H1 (cell line): ENCODE measurements around the gene COLEC12.

ENCODE experiments used
- NANOG ChIP-seq: IDR thresholded peaks from 2 replicates; pipeline ENCODE4 v1.6.1; 2011; ENCODE audit warnings: low read length, low read depth, mild to moderate bottlenecking, inconsistent platforms; ENCODE audit not compliant: insufficient read depth, poor library complexity, severe bottlenecking
- POLR2A ChIP-seq, 2 experiments: IDR thresholded peaks; 1 replicate in 1 of 2; 2 replicates in 1 of 2; pipeline ENCODE4 v1.6.1; 2011; ENCODE audit warnings: low read depth in 2 of 2, low read length in 2 of 2, mild to moderate bottlenecking in 2 of 2; ENCODE audit errors: control extremely low read depth in 1 of 2
- POLR2AphosphoS5 ChIP-seq: IDR thresholded peaks from 2 replicates; pipeline ENCODE4 v1.6.1; 2011; ENCODE audit warnings: low read depth, low read length
- RAD21 ChIP-seq, 2 experiments: IDR thresholded peaks in 1 of 2; conservative IDR thresholded peaks in 1 of 2; 2 replicates each; pipeline ENCODE4 v1.6.1; 2011; ENCODE audit warnings: low read depth in 2 of 2, low read length in 2 of 2, improper control_type of control experiment in 1 of 2, inconsistent platforms in 1 of 2, mild to moderate bottlenecking in 1 of 2, moderate library complexity in 1 of 2
- RFX5 ChIP-seq: IDR thresholded peaks from 2 replicates; pipeline ENCODE4 v1.6.1; 2011; ENCODE audit warnings: low read depth, low read length, improper control_type of control experiment, borderline replicate concordance
- SP1 ChIP-seq: IDR thresholded peaks from 2 replicates; pipeline ENCODE4 v1.6.1; 2011; ENCODE audit warnings: low read depth, low read length
- SRF ChIP-seq: IDR thresholded peaks from 2 replicates; pipeline ENCODE4 v1.6.1; 2011; ENCODE audit warnings: mild to moderate bottlenecking, low read depth, low read length, moderate library complexity
- TBP ChIP-seq: IDR thresholded peaks from 2 replicates; pipeline ENCODE4 v1.6.1; 2011; ENCODE audit warnings: low read depth, low read length, improper control_type of control experiment
- YY1 ChIP-seq: IDR thresholded peaks from 2 replicates; pipeline ENCODE4 v1.6.1; 2011; ENCODE audit warnings: low read depth, mild to moderate bottlenecking, low read length
- ZNF274 ChIP-seq: IDR thresholded peaks from 2 replicates; pipeline ENCODE4 v1.7.0; 2012; ENCODE audit warnings: low read length, borderline replicate concordance; ENCODE audit errors: extremely low read depth
- TF ChIP-seq, protein P1 (sequence below): IDR thresholded peaks from 2 replicates; pipeline ENCODE4 v1.6.1; 2012; ENCODE audit warnings: inconsistent platforms
- TF ChIP-seq, protein P2 (sequence below), 3 experiments: IDR thresholded peaks; 1 replicate in 2 of 3; 2 replicates in 1 of 3; pipeline versions ENCODE4 v1.5.1 to v1.6.1; 2011; ENCODE audit warnings: low read length in 3 of 3, mild to moderate bottlenecking in 3 of 3, inconsistent platforms in 2 of 3, low read depth in 1 of 3, moderate library complexity in 1 of 3; ENCODE audit not compliant: insufficient read depth in 1 of 3; ENCODE audit errors: control extremely low read depth in 1 of 3

DNA sequence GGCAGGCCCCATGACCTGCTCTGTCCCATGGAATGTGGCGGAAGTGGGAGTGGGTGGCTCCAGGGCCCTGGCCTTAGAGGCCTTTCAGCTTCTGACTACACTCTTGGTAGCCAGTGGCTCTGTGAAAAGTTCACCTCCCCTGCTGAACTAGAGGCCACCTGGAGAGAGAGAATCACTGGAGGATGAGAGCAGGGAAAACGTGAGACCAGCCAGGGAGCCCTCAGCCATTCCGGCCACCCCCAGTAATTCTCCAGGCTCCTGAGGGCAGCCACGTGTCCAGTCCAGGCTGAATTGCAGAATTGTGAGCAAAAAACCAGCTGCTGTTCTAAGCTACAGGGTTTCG, 10.5 kb downstream of the COLEC12 start:
- TF ChIP-seq, protein P1, sequence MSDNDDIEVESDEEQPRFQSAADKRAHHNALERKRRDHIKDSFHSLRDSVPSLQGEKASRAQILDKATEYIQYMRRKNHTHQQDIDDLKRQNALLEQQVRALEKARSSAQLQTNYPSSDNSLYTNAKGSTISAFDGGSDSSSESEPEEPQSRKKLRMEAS: no peak
- TF ChIP-seq POLR2A (IDR thresholded peaks at IDR 0.05; ENCODE audit: control extremely low read depth in 1 of 2, low read depth in 2 of 2, low read length in 2 of 2) (no peak), ZNF274 (no peak), RFX5 (no peak), NANOG (no peak), SRF (no peak), POLR2AphosphoS5 (no peak), RAD21 (IDR thresholded peaks at IDR 0.05 in 1 of 2, conservative IDR thresholded peaks at IDR 0.05 in 1 of 2; ENCODE audit: low read depth in 2 of 2, low read length in 2 of 2) (no peak), SP1 (no peak), YY1 (no peak), TBP (no peak)
- TF ChIP-seq, protein P2, sequence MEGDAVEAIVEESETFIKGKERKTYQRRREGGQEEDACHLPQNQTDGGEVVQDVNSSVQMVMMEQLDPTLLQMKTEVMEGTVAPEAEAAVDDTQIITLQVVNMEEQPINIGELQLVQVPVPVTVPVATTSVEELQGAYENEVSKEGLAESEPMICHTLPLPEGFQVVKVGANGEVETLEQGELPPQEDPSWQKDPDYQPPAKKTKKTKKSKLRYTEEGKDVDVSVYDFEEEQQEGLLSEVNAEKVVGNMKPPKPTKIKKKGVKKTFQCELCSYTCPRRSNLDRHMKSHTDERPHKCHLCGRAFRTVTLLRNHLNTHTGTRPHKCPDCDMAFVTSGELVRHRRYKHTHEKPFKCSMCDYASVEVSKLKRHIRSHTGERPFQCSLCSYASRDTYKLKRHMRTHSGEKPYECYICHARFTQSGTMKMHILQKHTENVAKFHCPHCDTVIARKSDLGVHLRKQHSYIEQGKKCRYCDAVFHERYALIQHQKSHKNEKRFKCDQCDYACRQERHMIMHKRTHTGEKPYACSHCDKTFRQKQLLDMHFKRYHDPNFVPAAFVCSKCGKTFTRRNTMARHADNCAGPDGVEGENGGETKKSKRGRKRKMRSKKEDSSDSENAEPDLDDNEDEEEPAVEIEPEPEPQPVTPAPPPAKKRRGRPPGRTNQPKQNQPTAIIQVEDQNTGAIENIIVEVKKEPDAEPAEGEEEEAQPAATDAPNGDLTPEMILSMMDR (IDR thresholded peaks at IDR 0.05; ENCODE audit: control extremely low read depth in 1 of 3, insufficient read depth in 1 of 3, low read depth in 1 of 3, low read length in 3 of 3): no peak
